GM12801 (cell line): Measurements from ENCODE around the gene MFSD11.

Experiments used
- TF ChIP-seq, protein P1 (sequence below): IDR thresholded peaks from one replicate; pipeline ENCODE4 v1.5.1; 2011; ENCODE audit warnings: control low read depth; ENCODE audit not compliant: insufficient read length; ENCODE audit errors: extremely low read depth

The MFSD11 gene

DNA sequence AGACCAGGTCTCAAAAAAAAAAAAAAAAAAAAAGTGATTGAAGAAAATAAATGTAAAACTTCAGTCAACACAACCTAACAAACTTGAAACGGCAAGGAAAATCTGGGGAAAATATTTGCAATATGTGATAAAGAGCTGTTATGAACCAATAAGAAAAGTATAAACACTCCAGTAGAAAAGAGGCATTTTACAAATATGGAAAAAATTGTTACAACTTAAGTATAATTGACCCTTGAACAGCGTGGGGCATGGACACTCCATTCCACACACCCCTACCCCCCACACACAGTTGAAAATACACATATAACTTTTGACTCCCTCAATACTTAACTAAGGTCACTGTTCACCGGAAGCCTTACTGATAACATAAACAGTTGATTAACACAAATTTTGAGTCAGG, 20.7 kb downstream of the MFSD11 start:
- TF ChIP-seq, protein P1, sequence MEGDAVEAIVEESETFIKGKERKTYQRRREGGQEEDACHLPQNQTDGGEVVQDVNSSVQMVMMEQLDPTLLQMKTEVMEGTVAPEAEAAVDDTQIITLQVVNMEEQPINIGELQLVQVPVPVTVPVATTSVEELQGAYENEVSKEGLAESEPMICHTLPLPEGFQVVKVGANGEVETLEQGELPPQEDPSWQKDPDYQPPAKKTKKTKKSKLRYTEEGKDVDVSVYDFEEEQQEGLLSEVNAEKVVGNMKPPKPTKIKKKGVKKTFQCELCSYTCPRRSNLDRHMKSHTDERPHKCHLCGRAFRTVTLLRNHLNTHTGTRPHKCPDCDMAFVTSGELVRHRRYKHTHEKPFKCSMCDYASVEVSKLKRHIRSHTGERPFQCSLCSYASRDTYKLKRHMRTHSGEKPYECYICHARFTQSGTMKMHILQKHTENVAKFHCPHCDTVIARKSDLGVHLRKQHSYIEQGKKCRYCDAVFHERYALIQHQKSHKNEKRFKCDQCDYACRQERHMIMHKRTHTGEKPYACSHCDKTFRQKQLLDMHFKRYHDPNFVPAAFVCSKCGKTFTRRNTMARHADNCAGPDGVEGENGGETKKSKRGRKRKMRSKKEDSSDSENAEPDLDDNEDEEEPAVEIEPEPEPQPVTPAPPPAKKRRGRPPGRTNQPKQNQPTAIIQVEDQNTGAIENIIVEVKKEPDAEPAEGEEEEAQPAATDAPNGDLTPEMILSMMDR, result no peak

DNA sequence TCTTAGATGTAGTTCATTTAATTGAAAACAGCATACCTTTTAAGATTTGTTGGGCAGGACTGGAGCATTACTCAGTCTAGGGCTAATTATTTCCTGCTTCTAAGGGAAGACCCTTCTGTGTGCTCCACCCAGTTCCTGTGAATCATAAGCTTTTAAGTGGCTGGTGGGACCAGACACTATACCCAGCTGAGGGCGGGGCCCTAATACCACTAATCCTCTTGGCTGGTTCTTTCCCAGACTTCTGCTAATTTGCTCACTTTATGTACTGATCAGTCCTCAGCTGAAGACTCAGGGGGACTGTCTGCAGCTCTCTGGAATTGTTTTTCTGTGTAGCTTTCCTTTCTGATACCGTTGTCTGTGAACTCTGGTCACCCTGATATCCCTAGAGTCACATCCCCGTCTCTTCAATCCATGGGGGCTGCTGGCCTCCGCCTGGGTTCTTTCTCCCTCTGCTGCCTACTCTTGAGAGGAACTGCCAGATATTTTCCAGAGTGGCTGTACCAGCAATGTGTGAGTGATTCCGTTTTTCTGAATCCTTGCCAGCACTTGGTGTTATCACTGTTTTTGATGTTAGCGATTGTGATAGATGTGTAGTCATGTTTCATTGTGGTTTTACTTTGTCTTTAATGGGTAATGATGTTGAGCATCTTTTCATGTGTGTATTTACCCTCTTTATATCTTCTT, 35.1 kb downstream of the MFSD11 start:
- TF ChIP-seq, protein P1, result no peak

DNA sequence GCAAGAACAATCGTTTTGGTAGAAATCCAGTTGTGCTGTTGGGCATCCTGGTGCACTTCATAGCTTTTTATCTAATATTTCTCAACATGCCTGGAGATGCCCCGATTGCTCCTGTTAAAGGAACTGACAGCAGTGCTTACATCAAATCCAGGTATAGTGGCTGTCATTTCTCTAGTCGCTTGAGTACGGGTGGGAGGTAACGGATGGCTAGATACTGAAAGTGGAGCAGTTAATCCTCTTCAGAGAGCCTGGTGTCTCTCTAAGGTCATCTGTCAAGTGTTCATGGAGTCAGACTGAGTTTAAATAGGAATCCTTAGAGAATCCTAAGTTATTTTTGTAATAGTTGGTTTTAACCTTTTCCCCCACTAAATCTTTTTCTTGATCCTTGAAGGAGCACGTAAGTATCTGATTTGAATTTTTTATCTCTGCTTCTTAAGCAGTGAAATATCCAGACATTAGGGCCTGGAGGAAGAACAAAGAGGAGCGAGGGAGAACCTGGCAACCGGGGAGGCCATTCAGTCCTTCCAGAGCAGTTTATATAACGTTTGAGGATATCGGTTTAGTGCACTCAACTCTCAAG, 37.2 kb downstream of the MFSD11 start:
- TF ChIP-seq, protein P1, result no peak

DNA sequence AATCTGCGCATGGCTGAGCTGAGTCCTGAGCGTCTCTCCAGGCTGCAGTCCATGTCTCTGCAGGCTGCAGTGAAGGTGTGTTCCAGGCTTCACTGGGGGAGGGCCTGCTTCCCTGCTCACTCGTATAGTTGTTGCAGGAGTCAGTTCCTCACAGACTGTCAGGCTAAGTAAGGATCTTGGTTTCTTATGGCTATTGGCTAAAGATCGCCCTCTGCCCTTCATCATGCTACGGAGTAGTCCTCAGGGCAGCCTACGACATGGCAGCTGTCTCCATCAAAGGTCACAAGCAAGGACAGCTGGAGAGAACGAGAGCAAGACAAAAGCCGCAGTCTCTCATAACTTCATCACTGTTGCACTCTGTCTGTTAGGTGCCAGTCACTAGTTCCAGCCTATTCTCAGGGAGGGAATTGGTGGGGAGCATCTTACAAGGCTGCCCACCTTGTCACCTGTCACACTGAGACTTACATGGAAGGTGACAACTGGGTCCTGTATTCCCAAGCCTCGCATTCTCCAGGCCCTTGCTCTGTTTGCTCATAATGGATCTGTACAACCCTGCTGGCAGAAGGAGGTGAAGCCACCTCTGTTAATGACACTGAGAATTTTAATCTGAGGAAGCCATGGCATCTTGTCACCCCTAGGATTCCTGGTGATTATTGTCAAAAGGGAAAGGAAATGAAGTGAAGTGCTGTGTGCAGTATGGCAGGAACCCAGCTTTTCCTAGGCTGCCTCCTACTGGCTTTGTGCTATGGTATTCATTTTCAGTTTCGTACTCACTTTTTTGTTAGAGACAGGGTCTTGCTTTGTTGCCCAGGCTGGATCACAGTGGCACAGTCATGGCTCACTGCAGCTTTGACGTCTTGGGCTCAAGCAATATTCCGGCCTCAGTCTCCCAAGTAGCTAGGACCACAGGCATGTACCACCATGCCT, 43.4 kb downstream of the MFSD11 start:
- TF ChIP-seq, protein P1, result no peak

DNA sequence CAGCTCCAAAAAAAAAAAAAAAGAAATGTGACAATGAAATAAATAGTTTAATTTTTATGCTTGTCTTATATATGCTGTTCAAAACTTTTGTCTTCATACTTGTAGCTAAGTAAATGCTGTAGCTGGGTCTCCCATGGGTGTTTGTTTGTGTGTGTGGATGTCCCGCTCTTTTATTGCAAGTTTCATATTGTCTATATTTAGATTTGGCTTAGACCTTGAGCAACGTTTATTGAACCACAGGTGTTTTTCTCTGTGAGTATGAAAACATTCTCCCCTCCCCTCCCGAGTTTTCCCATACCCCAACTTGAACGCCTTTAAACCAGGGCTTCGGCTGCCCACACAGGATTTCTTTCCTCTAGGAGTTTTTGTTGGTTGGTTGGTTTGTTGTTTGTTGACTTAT, 45.2 kb downstream of the MFSD11 start:
- TF ChIP-seq, protein P1, result no peak

DNA sequence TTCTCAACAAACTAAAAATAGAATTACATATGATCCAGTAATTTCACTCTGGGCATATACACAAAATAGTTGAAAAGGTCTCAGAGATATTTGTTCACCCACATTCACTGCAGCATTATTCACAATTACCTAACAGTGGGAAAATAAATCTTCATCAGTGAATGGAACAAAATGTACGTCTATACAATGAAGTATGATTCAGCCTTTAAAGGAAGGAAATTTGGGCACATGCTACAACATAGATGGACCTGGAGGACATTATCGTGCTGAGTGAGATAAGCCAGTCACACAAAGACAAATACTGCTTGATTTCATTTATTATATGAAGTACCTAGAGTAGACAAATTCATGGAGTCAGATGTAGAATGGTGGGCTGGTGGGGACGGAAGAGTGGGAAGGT, 47.0 kb downstream of the MFSD11 start:
- TF ChIP-seq, protein P1, result no peak

DNA sequence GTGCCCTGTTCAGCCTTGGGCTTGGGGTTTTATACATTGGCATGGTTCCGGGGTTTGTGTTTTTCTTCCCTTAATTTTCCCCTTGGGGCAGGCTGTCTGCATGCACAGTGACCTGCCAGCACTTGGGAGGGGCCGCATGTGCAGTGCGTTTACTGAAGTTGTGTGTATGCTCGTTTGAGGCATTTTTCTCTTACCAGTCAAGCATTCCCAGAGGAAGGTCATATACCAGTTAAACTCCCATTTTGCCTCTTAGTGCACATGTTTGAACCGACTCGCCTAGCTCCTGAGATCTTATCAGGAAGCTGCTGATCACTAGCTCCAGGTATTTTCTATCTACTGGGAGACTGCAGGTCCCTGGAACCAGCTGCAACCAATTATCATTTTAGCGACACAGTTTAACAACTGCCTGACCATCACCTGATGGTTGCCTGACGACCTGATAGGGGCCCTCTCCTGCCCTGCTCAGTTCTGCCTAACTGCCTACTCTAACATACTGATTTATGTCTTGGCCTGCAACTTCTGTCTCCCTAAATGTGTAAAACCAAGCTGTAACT, 51.4 kb downstream of the MFSD11 start:
- TF ChIP-seq, protein P1, result no peak
